K562 (cell line): ENCODE data around the gene PLCB4. TPM values are rescaled to one million over a fixed set of nuclear protein-coding genes. Genes with fewer than 3 reads are reported as not detected.

Experiments
- ATAC-seq: fragments of 200-7000 bp; cut with Tn5 transposase; 3 replicates; pipeline ENCODE4 v1.9.1; 2020; ENCODE audit warnings: moderate library complexity
- BruUV-seq: library from RNA; stranded (reverse); fragments of 400-500 nt; replicated peaks from 2 replicates; lab custom pipeline; 2021; lab: Mats Ljungman, UMichigan
- CTCF ChIA-PET: fragments of 300-600 bp; formaldehyde crosslinking; extraction: SDS; loops from one replicate; lab custom pipeline; 2021; ENCODE audit warnings: low intra/inter-chr PET ratio; lab: Yijun Ruan, JAX
- POLR2A ChIA-PET: fragments of 300-600, 350-650 bp; sonication (Branson Sonifier 250); formaldehyde crosslinking; extraction: SDS; loops from one replicate; lab custom pipeline; 2021; ENCODE audit warnings: antibody characterized with exemption, inconsistent platforms; lab: Yijun Ruan, JAX
- DNase-seq, 4 experiments: peaks; one replicate each; pipeline versions ENCODE4 v3.0.0 to v3.0.0-alpha.2; 2011 to 2018; ENCODE audit warnings: low spot score in 3 of 4, mixed read lengths in 3 of 4; ENCODE audit errors: extremely low read depth in 1 of 4
- FAIRE-seq: peaks from 2 replicates; lab custom pipeline; 2011; peaks lifted over from hg19 to GRCh38; lab: Jason Lieb, UNC
- H2AFZ ChIP-seq: 2 replicates; pipeline ENCODE4 v1.6.0; 2011; ENCODE audit warnings: low read depth, low read length, control low read depth, inconsistent platforms
- H3K27ac ChIP-seq: fragments of 200-600 bp; 3 replicates; pipeline ENCODE4 v1.8.0; 2011; ENCODE audit warnings: low read depth, mild to moderate bottlenecking, control low read depth, inconsistent platforms, low read length, moderate library complexity, mixed read lengths; ENCODE audit errors: extremely low read depth
- H3K27me3 ChIP-seq, 2 experiments: fragments of 300-600 bp in 1 of 2; 2 replicates in 1 of 2; 3 replicates in 1 of 2; pipeline versions ENCODE4 v1.6.0 to v1.8.0; 2011; ENCODE audit warnings: inconsistent platforms in 2 of 2, low read length in 2 of 2, mild to moderate bottlenecking in 1 of 2, mixed read lengths in 1 of 2, moderate library complexity in 1 of 2; ENCODE audit not compliant: control insufficient read depth in 2 of 2, insufficient read depth in 2 of 2
- H3K36me3 ChIP-seq: fragments of 300-600 bp; 3 replicates; pipeline ENCODE4 v1.8.0; 2011; ENCODE audit warnings: mild to moderate bottlenecking, low read length, inconsistent platforms; ENCODE audit not compliant: control insufficient read depth, insufficient read depth
- H3K4me1 ChIP-seq, 2 experiments: fragments of 200-600 bp in 1 of 2; replicated peaks in 1 of 2; 2 replicates in 1 of 2; 3 replicates in 1 of 2; pipeline versions ENCODE4 v1.5.1 to v1.8.0; 2011; ENCODE audit warnings: inconsistent platforms in 2 of 2, low read length in 2 of 2, mild to moderate bottlenecking in 1 of 2, mixed read lengths in 1 of 2, moderate library complexity in 1 of 2; ENCODE audit not compliant: control insufficient read depth in 2 of 2, insufficient read depth in 2 of 2
- H3K4me2 ChIP-seq: 2 replicates; pipeline ENCODE4 v1.6.1; 2011; ENCODE audit warnings: low read length, control low read depth, inconsistent platforms, mixed read lengths; ENCODE audit not compliant: insufficient read depth
- H3K4me3 ChIP-seq: fragments of 200-600 bp; sonication (generic), shearing (Covaris generic); 2 replicates; pipeline ENCODE4 v1.5.1; 2016; ENCODE audit warnings: control low read depth, inconsistent platforms
- H3K79me2 ChIP-seq: fragments of 200-600 bp; 3 replicates; pipeline ENCODE4 v1.8.0; 2011; ENCODE audit warnings: low read length, inconsistent platforms; ENCODE audit not compliant: control insufficient read depth, insufficient read depth
- H3K9ac ChIP-seq, 2 experiments: 2 replicates each; pipeline versions ENCODE4 v1.6.0 to v1.6.1; 2011; ENCODE audit warnings: low read depth in 2 of 2, low read length in 2 of 2, control low read depth in 1 of 2, inconsistent platforms in 1 of 2, mild to moderate bottlenecking in 1 of 2, mixed read lengths in 1 of 2; ENCODE audit not compliant: insufficient read depth in 1 of 2
- H3K9me1 ChIP-seq: one replicate; pipeline ENCODE4 v1.6.0; 2011; ENCODE audit warnings: inconsistent platforms, mild to moderate bottlenecking, low read length, moderate library complexity; ENCODE audit not compliant: control insufficient read depth, insufficient read depth
- H3K9me3 ChIP-seq: replicated peaks from 2 replicates; pipeline ENCODE4 v1.5.1; 2011; ENCODE audit warnings: low read depth, low read length, inconsistent platforms; ENCODE audit not compliant: control insufficient read depth, insufficient read depth
- H4K20me1 ChIP-seq: replicated peaks from 2 replicates; pipeline ENCODE4 v1.6.1; 2011; ENCODE audit warnings: low read length, inconsistent platforms, mixed read lengths; ENCODE audit not compliant: control insufficient read depth, insufficient read depth
- KAT8 ChIP-seq: fragments of 450-650 bp; IDR thresholded peaks from 2 replicates; pipeline ENCODE4 v1.6.1; 2016; ENCODE audit warnings: low read depth, mild to moderate bottlenecking
- ZFP30 ChIP-seq: fragments of 250-450 bp; sonication (Bioruptor Pico); IDR thresholded peaks from 2 replicates; pipeline ENCODE4 v1.8.0; 2022; ENCODE audit warnings: moderate library complexity, mild to moderate bottlenecking, inconsistent platforms, borderline replicate concordance
- WGBS: fragments of 100-300 bp; shearing (Covaris generic); methylation state at CpG from one replicate; pipeline ENCODE4 v1.1.6; 2016; ENCODE audit warnings: low coverage, mixed read lengths; ENCODE audit not compliant: insufficient coverage; ENCODE audit errors: missing lambda C conversion rate; 5-methylcytosine and 5-hydroxymethylcytosine counted together
- in situ Hi-C: fragments of 300-500 bp; cut with MboI; formaldehyde crosslinking; loops from 4 replicates; pipeline ENCODE4 v1.15.0; 2018; ENCODE audit warnings: inconsistent platforms, mixed read lengths
- intact Hi-C: fragments of 100-400 bp; cut with micrococcal nuclease; formaldehyde crosslinking; loops from 2 replicates; pipeline ENCODE4 v1.14.2; 2022
- polyA plus RNA-seq, 8 experiments: library from polyadenylated mRNA; depleted of rRNA in 4 of 8; stranded (reverse) in 5 of 8; unstranded in 3 of 8; fragments of >200 nt; fragmentation: Nextera tagmentation in 2 of 8; fragmentation: Illumina TruSeq in 1 of 8; extraction: Ambion mirVana in 2 of 8; extraction: Trizol in 1 of 8; gene quantifications; 2 replicates each; pipeline versions ENCODE4 v1.2.1 to v1.2.3, GENCODE V29; 2011 to 2014; ENCODE audit warnings: inconsistent platforms in 1 of 8, missing spikeins in 1 of 8
- total RNA-seq, 7 experiments: library from RNA; depleted of rRNA in 6 of 7; stranded (reverse); fragments of >200 nt in 6 of 7; fragmentation: Illumina TruSeq in 2 of 7; extraction: Trizol in 2 of 7; gene quantifications; 2 replicates each; pipeline versions ENCODE4 v1.2.1 to v1.2.3, GENCODE V29; 2011 to 2021; ENCODE audit warnings: low replicate concordance in 1 of 7
- TF ChIP-seq, protein P1 (sequence below), 2 experiments: fragments of 450-650 bp; formaldehyde crosslinking in 1 of 2; IDR thresholded peaks; 2 replicates each; pipeline versions ENCODE4 v1.4.0 to v1.6.1; 2014 to 2020; ENCODE audit warnings: mild to moderate bottlenecking in 2 of 2, borderline replicate concordance in 1 of 2, low read depth in 1 of 2

Gene PLCB4
- total and polyA plus RNA-seq, 9 of the 15 experiments (the other 6 are each of a cell fraction or from before 2014, with no cell fraction given) = 0.20 to 2.9 (median 0.52) TPM

DNA sequence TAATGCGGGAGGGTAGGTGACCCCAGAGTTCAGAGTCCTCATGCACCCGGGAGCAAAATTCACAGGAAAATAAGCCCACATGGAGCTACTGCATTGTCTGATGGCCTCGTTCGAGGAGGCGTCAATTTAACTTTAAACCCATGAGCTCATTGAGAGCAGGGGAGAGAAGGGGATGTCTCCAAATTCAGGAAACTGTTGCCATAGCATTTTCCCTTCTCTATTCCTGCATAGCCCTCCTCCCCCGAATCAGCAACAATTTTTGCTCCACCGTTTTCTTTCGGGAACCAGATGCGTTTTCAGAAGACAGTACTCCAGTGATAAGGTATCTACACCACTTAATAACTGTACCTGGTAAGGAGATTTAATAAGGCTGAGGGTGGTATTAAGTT is 445.2 kb downstream of the PLCB4 start:
- no peak for FAIRE-seq
- Histone ChIP-seq H3K27ac (no peak overlapping the region), H3K4me1 (no peaks in the 10 kb centered on the region), H3K9me1 (no peaks in the 10 kb centered on the region), H3K4me2 (no peak overlapping the region), H3K4me3 (no peak overlapping the region), H2AFZ (no peak overlapping the region), H3K36me3 (no peaks in the 10 kb centered on the region), H3K79me2 (no peaks in the 10 kb centered on the region), H3K9me3 (no peaks in the 10 kb centered on the region), H3K9ac (no peak overlapping the region), H3K27me3 (no peaks in the 10 kb centered on the region; a peak in 1 of 5 replicates), H4K20me1 (no peaks in the 10 kb centered on the region)
- ATAC-seq = no peak
- DNase-seq = no peak
- ChIA-PET CTCF (no interaction called here), POLR2A (no interaction called here)
- in situ Hi-C loops = no loop called here
- intact Hi-C loops = no loop called here
- 0% methylated on average over 9 of the region's 9 CpGs for WGBS
- TF ChIP-seq ZFP30 (CRISPR knock-in tag) (no peak), KAT8 (no peak)
- no TSS peak for BruUV-seq

DNA sequence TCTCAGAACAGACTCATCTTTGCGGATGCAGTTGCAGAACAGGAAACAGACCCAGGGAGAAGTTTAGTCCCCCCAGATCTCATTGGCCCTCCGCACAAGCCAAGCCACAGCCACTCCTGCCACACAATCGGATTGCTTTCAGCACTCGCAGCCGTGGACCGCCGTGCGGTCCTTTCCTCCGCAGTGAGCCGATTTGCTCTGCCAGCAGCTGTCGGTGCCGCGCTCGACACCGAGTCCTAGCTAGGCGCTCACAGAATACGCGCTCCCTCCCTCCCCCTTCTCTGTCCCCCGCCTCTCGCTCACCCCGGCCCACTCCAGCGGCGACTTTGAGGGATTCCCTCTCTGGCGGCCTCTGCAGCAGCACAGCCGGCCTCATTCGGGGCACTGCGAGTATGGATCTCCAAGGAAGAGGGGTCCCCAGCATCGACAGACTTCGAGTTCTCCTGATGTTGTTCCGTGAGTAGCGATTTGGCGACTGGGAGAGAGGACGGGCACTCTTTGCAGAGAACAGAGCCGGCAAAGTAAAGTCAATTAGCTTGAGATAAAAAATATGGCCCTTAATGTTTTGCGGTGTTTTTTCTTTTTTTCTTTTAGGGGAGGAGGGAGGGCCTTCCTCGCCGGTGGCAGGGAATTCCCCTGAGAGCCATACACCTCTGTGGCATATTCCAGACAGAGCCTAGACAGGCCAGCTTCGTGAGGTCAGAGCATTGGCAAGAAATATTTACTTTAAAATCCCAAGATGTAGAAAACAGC is 445.8 kb downstream of the PLCB4 start, which contains the start of gene LAMP5:
Gene LAMP5, plus strand, starts transcription at position 130 of the 753 bp plus-strand sequence. Its CDS starts 263 bp downstream, at position 393.
- H3K4me2 ChIP-seq = no peak within 1 kb of the TSS
- no peaks in the 10 kb centered on the region for H4K20me1 ChIP-seq
- BruUV-seq = no TSS peak
- no peak for FAIRE-seq
- WGBS = 2% methylated on average over 16 of the region's 38 CpGs
- no peaks in the 10 kb centered on the region for H3K4me1 ChIP-seq
- H3K9me3 ChIP-seq = no peaks in the 10 kb centered on the region
- ATAC-seq = no peak
- ChIA-PET POLR2A (interaction anchor here (1.3 kb wide), 1 partner anchor 15 kb away, joined by 3 read pairs; no protein-coding TSS in a partner anchor), CTCF (no interaction called here)
- no peaks in the 10 kb centered on the region; a peak in 1 of 5 replicates for H3K27me3 ChIP-seq
- H3K79me2 ChIP-seq = no peaks in the 10 kb centered on the region
- intact Hi-C loops (no loop called here), in situ Hi-C loops (no loop called here)
- H3K4me3 ChIP-seq = no peak within 1 kb of the TSS
- DNase-seq = no peak
- no peaks in the 10 kb centered on the region for H3K36me3 ChIP-seq
- no peaks in the 10 kb centered on the region for H3K9me1 ChIP-seq
- H3K9ac ChIP-seq = no peak within 1 kb of the TSS
- H3K27ac ChIP-seq = no peak within 1 kb of the TSS
- H2AFZ ChIP-seq = no peak within 1 kb of the TSS
- TF ChIP-seq, protein P1, sequence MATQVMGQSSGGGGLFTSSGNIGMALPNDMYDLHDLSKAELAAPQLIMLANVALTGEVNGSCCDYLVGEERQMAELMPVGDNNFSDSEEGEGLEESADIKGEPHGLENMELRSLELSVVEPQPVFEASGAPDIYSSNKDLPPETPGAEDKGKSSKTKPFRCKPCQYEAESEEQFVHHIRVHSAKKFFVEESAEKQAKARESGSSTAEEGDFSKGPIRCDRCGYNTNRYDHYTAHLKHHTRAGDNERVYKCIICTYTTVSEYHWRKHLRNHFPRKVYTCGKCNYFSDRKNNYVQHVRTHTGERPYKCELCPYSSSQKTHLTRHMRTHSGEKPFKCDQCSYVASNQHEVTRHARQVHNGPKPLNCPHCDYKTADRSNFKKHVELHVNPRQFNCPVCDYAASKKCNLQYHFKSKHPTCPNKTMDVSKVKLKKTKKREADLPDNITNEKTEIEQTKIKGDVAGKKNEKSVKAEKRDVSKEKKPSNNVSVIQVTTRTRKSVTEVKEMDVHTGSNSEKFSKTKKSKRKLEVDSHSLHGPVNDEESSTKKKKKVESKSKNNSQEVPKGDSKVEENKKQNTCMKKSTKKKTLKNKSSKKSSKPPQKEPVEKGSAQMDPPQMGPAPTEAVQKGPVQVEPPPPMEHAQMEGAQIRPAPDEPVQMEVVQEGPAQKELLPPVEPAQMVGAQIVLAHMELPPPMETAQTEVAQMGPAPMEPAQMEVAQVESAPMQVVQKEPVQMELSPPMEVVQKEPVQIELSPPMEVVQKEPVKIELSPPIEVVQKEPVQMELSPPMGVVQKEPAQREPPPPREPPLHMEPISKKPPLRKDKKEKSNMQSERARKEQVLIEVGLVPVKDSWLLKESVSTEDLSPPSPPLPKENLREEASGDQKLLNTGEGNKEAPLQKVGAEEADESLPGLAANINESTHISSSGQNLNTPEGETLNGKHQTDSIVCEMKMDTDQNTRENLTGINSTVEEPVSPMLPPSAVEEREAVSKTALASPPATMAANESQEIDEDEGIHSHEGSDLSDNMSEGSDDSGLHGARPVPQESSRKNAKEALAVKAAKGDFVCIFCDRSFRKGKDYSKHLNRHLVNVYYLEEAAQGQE (IDR thresholded peaks at IDR 0.05; ENCODE audit: borderline replicate concordance) = peak; percentile 23; the same call in 1 of the 2 replicates
- TF ChIP-seq, protein P1 (CRISPR knock-in tag; IDR thresholded peaks at IDR 0.05; ENCODE audit: low read depth) = no peak
